ENCODE measurements around the gene ENC1. TPM values are rescaled to one million over a fixed set of nuclear protein-coding genes. Genes with fewer than 3 reads are reported as not detected.

Gene ENC1
- total RNA-seq, 1 donor from 2014 or later, result 3.8 TPM

GRCh38 chr5:74638970-74639806 lies 1.3 kb downstream of the ENC1 start:
- H3K27me3 ChIP-seq (ENCODE audit: low read depth), result peaks cover 4% of the 10 kb centered on the region
- no peak for TF ChIP-seq CTCF (IDR thresholded peaks at IDR 0.05; ENCODE audit: borderline replicate concordance)
- intact Hi-C loops (cut with micrococcal nuclease), result no loop called here
- H3K9me3 ChIP-seq (replicated peaks), result no peaks in the 10 kb centered on the region
- H3K27ac ChIP-seq (replicated peaks), result peak overlapping the region; percentile 94
- peak overlapping the region; percentile 89 for H3K4me3 ChIP-seq
- peaks cover 95% of the 10 kb centered on the region for H3K4me1 ChIP-seq
- no peak for DNase-seq
- H3K36me3 ChIP-seq, result peaks cover 10% of the 10 kb centered on the region

- H3K36me3 ChIP-seq, result peaks cover 14% of the 10 kb centered on the region
- H3K4me3 ChIP-seq, result peak overlapping the region; percentile 89
- no peak for TF ChIP-seq CTCF (IDR thresholded peaks at IDR 0.05; ENCODE audit: borderline replicate concordance)
- DNase-seq, result no peak
- peaks cover 89% of the 10 kb centered on the region for H3K4me1 ChIP-seq
- intact Hi-C loops (cut with micrococcal nuclease), result no loop called here
- H3K9me3 ChIP-seq (replicated peaks), result no peaks in the 10 kb centered on the region
- H3K27ac ChIP-seq (replicated peaks), result peak overlapping the region; percentile 94
- peaks cover 4% of the 10 kb centered on the region for H3K27me3 ChIP-seq (ENCODE audit: low read depth)
Observed at GRCh38 chr5:74638544-74638969, 2.0 kb downstream of the ENC1 start.

GRCh38 chr5:74636552-74636951 lies 4.0 kb downstream of the ENC1 start:
- Histone ChIP-seq H3K4me1 (peaks cover 89% of the 10 kb centered on the region), H3K36me3 (peaks cover 21% of the 10 kb centered on the region), H3K27ac (replicated peaks) (no peak overlapping the region), H3K27me3 (ENCODE audit: low read depth) (peaks cover 4% of the 10 kb centered on the region), H3K4me3 (no peak overlapping the region), H3K9me3 (replicated peaks) (no peaks in the 10 kb centered on the region)
- intact Hi-C loops (cut with micrococcal nuclease), result no loop called here
- no peak for DNase-seq
- no peak for TF ChIP-seq CTCF (IDR thresholded peaks at IDR 0.05; ENCODE audit: borderline replicate concordance)

GRCh38 chr5:74636149-74636548 lies 4.4 kb downstream of the ENC1 start:
- TF ChIP-seq CTCF (IDR thresholded peaks at IDR 0.05; ENCODE audit: borderline replicate concordance), result no peak
- DNase-seq, result no peak
- intact Hi-C loops (cut with micrococcal nuclease), result no loop called here
- H3K27me3 ChIP-seq (ENCODE audit: low read depth), result peaks cover 4% of the 10 kb centered on the region
- no peak overlapping the region for H3K27ac ChIP-seq (replicated peaks)
- peaks cover 21% of the 10 kb centered on the region for H3K36me3 ChIP-seq
- H3K4me1 ChIP-seq, result peaks cover 89% of the 10 kb centered on the region
- no peaks in the 10 kb centered on the region for H3K9me3 ChIP-seq (replicated peaks)
- H3K4me3 ChIP-seq, result no peak overlapping the region

GRCh38 chr5:74634611-74635286 lies 5.8 kb downstream of the ENC1 start:
- H3K4me3 ChIP-seq, result no peak overlapping the region
- TF ChIP-seq CTCF (IDR thresholded peaks at IDR 0.05; ENCODE audit: borderline replicate concordance), result no peak
- intact Hi-C loops (cut with micrococcal nuclease), result no loop called here
- H3K9me3 ChIP-seq (replicated peaks), result no peaks in the 10 kb centered on the region
- H3K4me1 ChIP-seq, result peaks cover 86% of the 10 kb centered on the region
- DNase-seq, result no peak
- H3K27ac ChIP-seq (replicated peaks), result no peak overlapping the region
- peaks cover 4% of the 10 kb centered on the region for H3K27me3 ChIP-seq (ENCODE audit: low read depth)
- H3K36me3 ChIP-seq, result peaks cover 28% of the 10 kb centered on the region
